ENCODE data around the gene LMF1. TPM values are rescaled to one million over a fixed set of nuclear protein-coding genes. Genes with fewer than 3 reads are reported as not detected.

The LMF1 gene
- total and polyA plus RNA-seq, 2 of the 8 experiments (the other 6 are each of a cell fraction or from before 2014, with no cell fraction given) = 3.5 to 9.1 TPM

GRCh38 chr16:966505-966904 is 4.3 kb downstream of the LMF1 start:
- H4K8ac ChIP-seq (ENCODE audit: extremely low read depth, insufficient read depth, low read length) = peak overlapping the region; percentile 18; the same call in 1 of the 2 replicates
- peaks cover 0 to 15% (median 10%) of the 10 kb centered on the region in 4 experiments; a peak in 6 of 7 replicates for H3K27me3 ChIP-seq (replicated peaks in 1 of 4; ENCODE audit: control insufficient read depth in 3 of 4, extremely low read depth in 1 of 4, insufficient read depth in 3 of 4, low read length in 3 of 4)
- H3K4me2 ChIP-seq (ENCODE audit: insufficient read depth in 1 of 2, low read depth in 2 of 2, low read length in 2 of 2) = no peak overlapping the region
- peaks cover 0 to 4% of the 10 kb centered on the region in 2 experiments; a peak in 1 of 4 replicates for H3K9me3 ChIP-seq (ENCODE audit: insufficient read depth in 2 of 2, low read depth in 1 of 2, low read length in 1 of 2)
- no peak overlapping the region for H2BK120ac ChIP-seq (replicated peaks; ENCODE audit: low read depth, low read length)
- peaks cover 0 to 4% of the 10 kb centered on the region in 2 experiments for H4K20me1 ChIP-seq (replicated peaks in 1 of 2; ENCODE audit: control insufficient read depth in 1 of 2, insufficient read depth in 2 of 2, low read length in 2 of 2)
- H3K23me2 ChIP-seq (ENCODE audit: low read depth, low read length) = peaks cover 4% of the 10 kb centered on the region; the same call in 1 of the 2 replicates
- no peak overlapping the region for H4K91ac ChIP-seq (replicated peaks; ENCODE audit: insufficient read length, low read length)
- no peak overlapping the region for H2BK5ac ChIP-seq (ENCODE audit: low read depth, low read length)
- no peak overlapping the region for H3K9ac ChIP-seq (replicated peaks in 1 of 4; ENCODE audit: extremely low read depth in 1 of 4, low read depth in 3 of 4, low read length in 3 of 4)
- CTCF ChIA-PET (ENCODE audit: partially characterized antibody) = no interaction called here
- no peak overlapping the region for H3K27ac ChIP-seq (ENCODE audit: low read depth, low read length)
- POLR2A ChIA-PET (ENCODE audit: partially characterized antibody) = no interaction called here
- FAIRE-seq (no peak), DNase-seq (ENCODE audit: low read depth in 1 of 2, low spot score in 2 of 2) (no peak)
- H3K18ac ChIP-seq (ENCODE audit: extremely low read depth, low read length) = no peak overlapping the region
- no peak overlapping the region for H2BK15ac ChIP-seq (ENCODE audit: low read length)
- no peak overlapping the region for H3K4me3 ChIP-seq (ENCODE audit: extremely low read depth in 1 of 4, insufficient read depth in 2 of 4, low read depth in 3 of 4, low read length in 4 of 4)
- no peak overlapping the region for H3K56ac ChIP-seq (replicated peaks; ENCODE audit: insufficient read length, low read depth, low read length)
- H2BK20ac ChIP-seq (ENCODE audit: low read length) = no peak overlapping the region
- no peak overlapping the region for H2AFZ ChIP-seq (ENCODE audit: low read length)
- no peak overlapping the region for H3K4ac ChIP-seq (replicated peaks; ENCODE audit: insufficient read length, low read depth, low read length)
- 83% methylated on average over 10 of the region's 10 CpGs; no CpG with 5 or more reads in 1 of the 2 experiments for WGBS, 2 experiments (ENCODE audit: extremely low coverage in 1 of 2, insufficient coverage in 1 of 2, insufficient read length in 1 of 2, insufficient replicate concordance in 2 of 2, low coverage in 1 of 2, low lambda C conversion rate in 2 of 2, missing lambda C conversion rate in 1 of 2)
- H2AK5ac ChIP-seq (ENCODE audit: low read depth, low read length) = no peak overlapping the region
- TF ChIP-seq NRF1 (IDR thresholded peaks at IDR 0.05; ENCODE audit: low read depth, low read length) = no peak
- H3K79me1 ChIP-seq (ENCODE audit: low read depth, low read length) = no peaks in the 10 kb centered on the region; the same call in 1 of the 2 replicates
- no peaks in the 10 kb centered on the region for H3K36me3 ChIP-seq (ENCODE audit: control insufficient read depth in 2 of 4, insufficient read depth in 4 of 4, low read length in 3 of 4)
- H3K79me2 ChIP-seq (ENCODE audit: control insufficient read depth in 1 of 2, insufficient read depth in 2 of 2, low read length in 2 of 2) = no peaks in the 10 kb centered on the region
- H3K14ac ChIP-seq (ENCODE audit: insufficient read length) = no peak overlapping the region
- H3K23ac ChIP-seq (ENCODE audit: insufficient read length) = no peak overlapping the region
- no peak overlapping the region for H4K5ac ChIP-seq (ENCODE audit: insufficient read length, low read depth, low read length)
- peaks cover 0 to 9% (median 5%) of the 10 kb centered on the region in 4 experiments; a peak in 6 of 7 replicates for H3K4me1 ChIP-seq (replicated peaks in 1 of 4; ENCODE audit: control insufficient read depth in 3 of 4, insufficient read depth in 4 of 4, low read length in 3 of 4)
- no peak overlapping the region for H2BK12ac ChIP-seq (ENCODE audit: low read depth, low read length)

Measured in H1 (cell line).